ENCODE measurements around the gene NUP205.

NUP205 gene

DNA sequence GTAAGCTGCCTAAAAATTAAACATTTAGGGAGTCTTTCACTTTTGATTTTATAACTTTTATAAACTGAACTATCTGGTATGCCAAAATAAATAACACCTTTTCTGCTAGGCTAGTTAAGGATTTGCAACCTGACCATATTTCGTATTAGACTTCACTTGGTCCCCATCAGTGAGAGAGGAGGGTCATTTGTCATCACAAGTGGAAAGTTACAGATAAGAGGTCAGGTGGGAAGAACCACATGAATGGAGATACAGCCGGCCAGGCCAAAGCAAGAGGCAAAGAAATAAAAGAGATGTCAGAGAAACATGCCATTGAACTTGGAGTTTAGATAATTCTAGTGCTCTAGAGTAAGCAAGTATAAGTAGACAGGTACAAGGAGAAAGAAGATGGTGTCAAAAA lies 60.1 kb downstream of the NUP205 start:
- H3K9me3 ChIP-seq (ENCODE audit: control insufficient read depth, insufficient read depth, low read depth, low read length): no peaks in the 10 kb centered on the region
- TF ChIP-seq, protein P1, sequence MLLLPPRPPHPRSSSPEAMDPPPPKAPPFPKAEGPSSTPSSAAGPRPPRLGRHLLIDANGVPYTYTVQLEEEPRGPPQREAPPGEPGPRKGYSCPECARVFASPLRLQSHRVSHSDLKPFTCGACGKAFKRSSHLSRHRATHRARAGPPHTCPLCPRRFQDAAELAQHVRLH (tag by site-specific recombination; IDR thresholded peaks at IDR 0.05): no peak
- TF ChIP-seq ZNF292 (tag by site-specific recombination; IDR thresholded peaks at IDR 0.05; ENCODE audit: borderline replicate concordance, low read depth) (no peak), ZNF24 (tag by site-specific recombination; IDR thresholded peaks at IDR 0.05) (no peak), IKZF3 (tag by site-specific recombination; IDR thresholded peaks at IDR 0.05) (no peak), ZNF670 (tag by site-specific recombination; IDR thresholded peaks at IDR 0.05; ENCODE audit: low read depth) (no peak), ZNF184 (tag by site-specific recombination; IDR thresholded peaks at IDR 0.05) (no peak)
- CTCF ChIA-PET: interaction anchor here (1.1 kb wide), 1 partner anchor 27 kb away, joined by 6 read pairs; no protein-coding TSS in a partner anchor
- H3K4me1 ChIP-seq (ENCODE audit: control insufficient read depth, insufficient read depth, low read length): no peaks in the 10 kb centered on the region
- peaks cover 40 to 82% of the 10 kb centered on the region in 2 experiments for H3K36me3 ChIP-seq (ENCODE audit: control insufficient read depth in 2 of 2, insufficient read depth in 1 of 2, low read length in 2 of 2)
- POLR2A ChIA-PET: no interaction called here
- H3K27ac ChIP-seq (ENCODE audit: extremely low read depth, low read depth, low read length): no peak overlapping the region
- H3K4me3 ChIP-seq (ENCODE audit: low read depth, low read length): no peak overlapping the region

DNA sequence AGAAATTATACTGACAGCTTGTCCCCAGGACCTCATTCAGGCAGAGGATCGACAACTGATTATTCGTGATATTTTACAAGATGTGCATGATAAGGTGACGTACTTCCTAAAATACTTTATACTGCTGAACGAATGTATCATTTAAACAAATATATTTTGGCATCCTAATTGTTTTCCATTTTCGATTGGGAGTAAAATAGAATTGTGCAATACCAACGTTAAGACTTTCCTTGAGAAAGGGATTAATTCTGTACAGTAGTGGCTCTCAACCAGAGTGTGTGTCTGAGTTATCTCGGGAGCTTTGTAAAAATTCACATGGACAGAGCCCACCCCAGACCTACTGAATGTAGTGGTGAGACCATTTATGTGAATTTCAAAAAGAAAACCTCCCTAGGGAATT lies 60.8 kb downstream of the NUP205 start:
- Histone ChIP-seq H3K9me3 (ENCODE audit: control insufficient read depth, insufficient read depth, low read depth, low read length) (no peaks in the 10 kb centered on the region), H3K4me1 (ENCODE audit: control insufficient read depth, insufficient read depth, low read length) (no peaks in the 10 kb centered on the region), H3K27ac (ENCODE audit: extremely low read depth, low read depth, low read length) (no peak overlapping the region), H3K4me3 (ENCODE audit: low read depth, low read length) (no peak overlapping the region), H3K36me3 (ENCODE audit: control insufficient read depth in 2 of 2, insufficient read depth in 1 of 2, low read length in 2 of 2) (peaks cover 44 to 85% of the 10 kb centered on the region in 2 experiments)
- TF ChIP-seq MEIS1 (CRISPR knock-in tag; IDR thresholded peaks at IDR 0.05; ENCODE audit: borderline replicate concordance): no peak
- no peak for TF ChIP-seq IKZF3 (tag by site-specific recombination; IDR thresholded peaks at IDR 0.05)
- no peak for TF ChIP-seq ZNF664 (tag by site-specific recombination; IDR thresholded peaks at IDR 0.05)
- no peak for TF ChIP-seq SCRT1 (tag by site-specific recombination; IDR thresholded peaks at IDR 0.05; ENCODE audit: borderline replicate concordance)
- TF ChIP-seq, protein P2, sequence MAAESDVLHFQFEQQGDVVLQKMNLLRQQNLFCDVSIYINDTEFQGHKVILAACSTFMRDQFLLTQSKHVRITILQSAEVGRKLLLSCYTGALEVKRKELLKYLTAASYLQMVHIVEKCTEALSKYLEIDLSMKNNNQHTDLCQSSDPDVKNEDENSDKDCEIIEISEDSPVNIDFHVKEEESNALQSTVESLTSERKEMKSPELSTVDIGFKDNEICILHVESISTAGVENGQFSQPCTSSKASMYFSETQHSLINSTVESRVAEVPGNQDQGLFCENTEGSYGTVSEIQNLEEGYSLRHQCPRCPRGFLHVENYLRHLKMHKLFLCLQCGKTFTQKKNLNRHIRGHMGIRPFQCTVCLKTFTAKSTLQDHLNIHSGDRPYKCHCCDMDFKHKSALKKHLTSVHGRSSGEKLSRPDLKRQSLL (tag by site-specific recombination; IDR thresholded peaks at IDR 0.05): no peak
- ChIA-PET CTCF (interaction anchor here (0.7 to 1.3 kb wide), 2 partner anchors 37 to 338 kb away, joined by 4 to 5 read pairs; no protein-coding TSS in a partner anchor), POLR2A (no interaction called here)

DNA sequence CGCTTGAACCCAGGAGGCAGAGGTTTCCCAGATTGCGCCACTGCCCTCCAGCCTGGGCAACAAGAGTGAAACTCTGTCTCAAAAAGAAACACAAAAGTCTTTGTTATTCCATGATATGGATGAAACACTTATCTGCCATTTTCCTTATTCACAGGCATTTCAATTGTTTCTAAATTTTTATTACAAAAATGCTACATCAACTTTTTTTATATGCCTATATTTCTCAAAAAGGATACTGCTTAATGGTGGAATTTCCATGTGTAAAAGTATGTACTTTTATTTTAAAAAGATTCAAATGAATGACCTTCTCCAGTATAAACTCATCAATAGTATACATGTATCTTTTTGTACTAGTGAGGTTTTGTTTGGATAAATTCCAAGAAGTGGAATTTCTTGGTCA lies 62.7 kb downstream of the NUP205 start:
- Histone ChIP-seq H3K9me3 (ENCODE audit: control insufficient read depth, insufficient read depth, low read depth, low read length) (no peaks in the 10 kb centered on the region), H3K36me3 (ENCODE audit: control insufficient read depth in 2 of 2, insufficient read depth in 1 of 2, low read length in 2 of 2) (peaks cover 41 to 87% of the 10 kb centered on the region in 2 experiments), H3K4me1 (ENCODE audit: control insufficient read depth, insufficient read depth, low read length) (no peaks in the 10 kb centered on the region), H3K27ac (ENCODE audit: extremely low read depth, low read depth, low read length) (no peak overlapping the region), H3K4me3 (ENCODE audit: low read depth, low read length) (no peak overlapping the region)
- ChIA-PET CTCF (interaction anchor here (0.6 to 3.5 kb wide), 17 partner anchors 9 to 477 kb away, joined by 3 to 25 read pairs (median 4); no protein-coding TSS in a partner anchor), POLR2A (no interaction called here)
- TF ChIP-seq ZNF658 (tag by site-specific recombination; IDR thresholded peaks at IDR 0.05) (no peak), ZNF391 (tag by site-specific recombination; IDR thresholded peaks at IDR 0.05; ENCODE audit: borderline replicate concordance, low read depth) (no peak), SCRT1 (tag by site-specific recombination; IDR thresholded peaks at IDR 0.05; ENCODE audit: borderline replicate concordance) (no peak), ZNF433 (tag by site-specific recombination; IDR thresholded peaks at IDR 0.05; ENCODE audit: low read depth) (no peak), ZNF600 (tag by site-specific recombination; IDR thresholded peaks at IDR 0.05) (no peak), KLF10 (tag by site-specific recombination; IDR thresholded peaks at IDR 0.05) (no peak)
- TF ChIP-seq, protein P3, sequence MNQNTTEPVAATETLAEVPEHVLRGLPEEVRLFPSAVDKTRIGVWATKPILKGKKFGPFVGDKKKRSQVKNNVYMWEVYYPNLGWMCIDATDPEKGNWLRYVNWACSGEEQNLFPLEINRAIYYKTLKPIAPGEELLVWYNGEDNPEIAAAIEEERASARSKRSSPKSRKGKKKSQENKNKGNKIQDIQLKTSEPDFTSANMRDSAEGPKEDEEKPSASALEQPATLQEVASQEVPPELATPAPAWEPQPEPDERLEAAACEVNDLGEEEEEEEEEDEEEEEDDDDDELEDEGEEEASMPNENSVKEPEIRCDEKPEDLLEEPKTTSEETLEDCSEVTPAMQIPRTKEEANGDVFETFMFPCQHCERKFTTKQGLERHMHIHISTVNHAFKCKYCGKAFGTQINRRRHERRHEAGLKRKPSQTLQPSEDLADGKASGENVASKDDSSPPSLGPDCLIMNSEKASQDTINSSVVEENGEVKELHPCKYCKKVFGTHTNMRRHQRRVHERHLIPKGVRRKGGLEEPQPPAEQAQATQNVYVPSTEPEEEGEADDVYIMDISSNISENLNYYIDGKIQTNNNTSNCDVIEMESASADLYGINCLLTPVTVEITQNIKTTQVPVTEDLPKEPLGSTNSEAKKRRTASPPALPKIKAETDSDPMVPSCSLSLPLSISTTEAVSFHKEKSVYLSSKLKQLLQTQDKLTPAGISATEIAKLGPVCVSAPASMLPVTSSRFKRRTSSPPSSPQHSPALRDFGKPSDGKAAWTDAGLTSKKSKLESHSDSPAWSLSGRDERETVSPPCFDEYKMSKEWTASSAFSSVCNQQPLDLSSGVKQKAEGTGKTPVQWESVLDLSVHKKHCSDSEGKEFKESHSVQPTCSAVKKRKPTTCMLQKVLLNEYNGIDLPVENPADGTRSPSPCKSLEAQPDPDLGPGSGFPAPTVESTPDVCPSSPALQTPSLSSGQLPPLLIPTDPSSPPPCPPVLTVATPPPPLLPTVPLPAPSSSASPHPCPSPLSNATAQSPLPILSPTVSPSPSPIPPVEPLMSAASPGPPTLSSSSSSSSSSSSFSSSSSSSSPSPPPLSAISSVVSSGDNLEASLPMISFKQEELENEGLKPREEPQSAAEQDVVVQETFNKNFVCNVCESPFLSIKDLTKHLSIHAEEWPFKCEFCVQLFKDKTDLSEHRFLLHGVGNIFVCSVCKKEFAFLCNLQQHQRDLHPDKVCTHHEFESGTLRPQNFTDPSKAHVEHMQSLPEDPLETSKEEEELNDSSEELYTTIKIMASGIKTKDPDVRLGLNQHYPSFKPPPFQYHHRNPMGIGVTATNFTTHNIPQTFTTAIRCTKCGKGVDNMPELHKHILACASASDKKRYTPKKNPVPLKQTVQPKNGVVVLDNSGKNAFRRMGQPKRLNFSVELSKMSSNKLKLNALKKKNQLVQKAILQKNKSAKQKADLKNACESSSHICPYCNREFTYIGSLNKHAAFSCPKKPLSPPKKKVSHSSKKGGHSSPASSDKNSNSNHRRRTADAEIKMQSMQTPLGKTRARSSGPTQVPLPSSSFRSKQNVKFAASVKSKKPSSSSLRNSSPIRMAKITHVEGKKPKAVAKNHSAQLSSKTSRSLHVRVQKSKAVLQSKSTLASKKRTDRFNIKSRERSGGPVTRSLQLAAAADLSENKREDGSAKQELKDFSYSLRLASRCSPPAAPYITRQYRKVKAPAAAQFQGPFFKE (tag by site-specific recombination; IDR thresholded peaks at IDR 0.05; ENCODE audit: borderline replicate concordance): no peak
- TF ChIP-seq, protein P4, sequence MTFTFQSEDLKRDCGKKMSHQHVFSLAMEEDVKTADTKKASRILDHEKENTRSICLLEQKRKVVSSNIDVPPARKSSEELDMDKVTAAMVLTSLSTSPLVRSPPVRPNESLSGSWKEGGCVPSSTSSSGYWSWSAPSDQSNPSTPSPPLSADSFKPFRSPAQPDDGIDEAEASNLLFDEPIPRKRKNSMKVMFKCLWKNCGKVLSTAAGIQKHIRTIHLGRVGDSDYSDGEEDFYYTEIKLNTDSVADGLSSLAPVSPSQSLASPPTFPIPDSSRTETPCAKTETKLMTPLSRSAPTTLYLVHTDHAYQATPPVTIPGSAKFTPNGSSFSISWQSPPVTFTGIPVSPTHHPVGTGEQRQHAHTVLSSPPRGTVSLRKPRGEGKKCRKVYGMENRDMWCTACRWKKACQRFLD (tag by site-specific recombination; IDR thresholded peaks at IDR 0.05): no peak

All from HEK293 (cell line).